SU-DHL-6 (cell line): ENCODE results near the gene PDLIM7.

ENCODE experiments used
- H2AFZ ChIP-seq: fragments of 200-600 bp; sonication (generic); 2 replicates; pipeline ENCODE4 v1.6.1; 2014; ENCODE audit warnings: low read depth, mild to moderate bottlenecking, moderate library complexity, mixed read lengths, antibody characterized with exemption, low read length; ENCODE audit not compliant: severe bottlenecking
- H3F3A ChIP-seq: fragments of 200-600 bp; shearing (Covaris generic); 2 replicates; pipeline ENCODE4 v1.6.0; 2016; ENCODE audit warnings: antibody characterized with exemption, mild to moderate bottlenecking; ENCODE audit not compliant: insufficient read depth
- H3K27ac ChIP-seq: fragments of 200-600 bp; sonication (generic); 2 replicates; pipeline ENCODE4 v1.5.1; 2016; ENCODE audit warnings: low read depth, mild to moderate bottlenecking, low read length, moderate library complexity, mixed read lengths
- H3K27me3 ChIP-seq: fragments of 200-600 bp; sonication (generic), shearing (Covaris generic); 2 replicates; pipeline ENCODE4 v1.6.0; 2014; ENCODE audit warnings: mild to moderate bottlenecking, low read length
- H3K36me3 ChIP-seq: fragments of 200-600 bp; sonication (generic); 2 replicates; pipeline ENCODE4 v1.6.1; 2014; ENCODE audit warnings: mild to moderate bottlenecking, low read length, mixed read lengths
- H3K4me2 ChIP-seq: fragments of 300-600, 200-600 bp; shearing (Covaris generic), sonication (generic); 2 replicates; pipeline ENCODE4 v1.6.0; 2014; ENCODE audit warnings: low read length, low read depth, mild to moderate bottlenecking; ENCODE audit not compliant: poor library complexity, severe bottlenecking
- H3K4me3 ChIP-seq: fragments of 200-600 bp; sonication (generic); 2 replicates; pipeline ENCODE4 v1.5.1; 2014; ENCODE audit warnings: antibody characterized with exemption, low read length, mild to moderate bottlenecking, mixed read lengths; ENCODE audit not compliant: insufficient read depth, poor library complexity, severe bottlenecking
- H3K79me2 ChIP-seq: fragments of 200-600 bp; sonication (generic); 2 replicates; pipeline ENCODE4 v1.6.1; 2014; ENCODE audit warnings: mild to moderate bottlenecking, low read length, moderate library complexity; ENCODE audit not compliant: insufficient read depth
- H3K9ac ChIP-seq: fragments of 200-600 bp; sonication (generic); 2 replicates; pipeline ENCODE4 v1.7.0; 2014; ENCODE audit warnings: mild to moderate bottlenecking, low read length
- H3K9me2 ChIP-seq: fragments of 200-600 bp; sonication (generic); replicated peaks from 2 replicates; pipeline ENCODE4 v1.6.1; 2014; ENCODE audit warnings: low read length; ENCODE audit not compliant: insufficient read depth
- H3K9me3 ChIP-seq: fragments of 200-600 bp; sonication (generic); 2 replicates; pipeline ENCODE4 v1.6.1; 2014; ENCODE audit warnings: low read length, mixed read lengths; ENCODE audit not compliant: insufficient read depth
- H4K20me1 ChIP-seq: fragments of 200-600 bp; sonication (generic); 2 replicates; pipeline ENCODE4 v1.6.1; 2014; ENCODE audit warnings: low read depth, mild to moderate bottlenecking, antibody characterized with exemption, low read length, moderate library complexity, mixed read lengths
- EZH2phosphoT487 ChIP-seq: fragments of 200-600 bp; sonication (generic), shearing (Covaris generic); conservative IDR thresholded peaks from 2 replicates; pipeline ENCODE4 v1.6.1; 2018; ENCODE audit warnings: mild to moderate bottlenecking, antibody characterized with exemption, low read length, moderate library complexity, mixed read lengths
- TF ChIP-seq, protein P1 (sequence below): fragments of 200-600 bp; sonication (generic); IDR thresholded peaks from one replicate; pipeline ENCODE4 v1.5.1; 2017; ENCODE audit warnings: antibody characterized with exemption, mild to moderate bottlenecking, low read length, moderate library complexity; ENCODE audit not compliant: insufficient read depth, poor library complexity, severe bottlenecking

Gene PDLIM7

GRCh38 chr5:177505075-177505474 is 7.7 kb upstream of the PDLIM7 start:
- H3K36me3 ChIP-seq, result peaks cover 5% of the 10 kb centered on the region
- peaks cover 34% of the 10 kb centered on the region for H3F3A ChIP-seq
- no peak overlapping the region for H3K9ac ChIP-seq
- no peaks in the 10 kb centered on the region for H3K9me3 ChIP-seq
- H3K27ac ChIP-seq, result peak overlapping the region; percentile 41
- no peaks in the 10 kb centered on the region for H4K20me1 ChIP-seq
- H3K27me3 ChIP-seq, result no peaks in the 10 kb centered on the region
- no peaks in the 10 kb centered on the region for H3K9me2 ChIP-seq
- H3K4me2 ChIP-seq, result no peak overlapping the region
- no peak overlapping the region for H3K4me3 ChIP-seq
- TF ChIP-seq, protein P1, sequence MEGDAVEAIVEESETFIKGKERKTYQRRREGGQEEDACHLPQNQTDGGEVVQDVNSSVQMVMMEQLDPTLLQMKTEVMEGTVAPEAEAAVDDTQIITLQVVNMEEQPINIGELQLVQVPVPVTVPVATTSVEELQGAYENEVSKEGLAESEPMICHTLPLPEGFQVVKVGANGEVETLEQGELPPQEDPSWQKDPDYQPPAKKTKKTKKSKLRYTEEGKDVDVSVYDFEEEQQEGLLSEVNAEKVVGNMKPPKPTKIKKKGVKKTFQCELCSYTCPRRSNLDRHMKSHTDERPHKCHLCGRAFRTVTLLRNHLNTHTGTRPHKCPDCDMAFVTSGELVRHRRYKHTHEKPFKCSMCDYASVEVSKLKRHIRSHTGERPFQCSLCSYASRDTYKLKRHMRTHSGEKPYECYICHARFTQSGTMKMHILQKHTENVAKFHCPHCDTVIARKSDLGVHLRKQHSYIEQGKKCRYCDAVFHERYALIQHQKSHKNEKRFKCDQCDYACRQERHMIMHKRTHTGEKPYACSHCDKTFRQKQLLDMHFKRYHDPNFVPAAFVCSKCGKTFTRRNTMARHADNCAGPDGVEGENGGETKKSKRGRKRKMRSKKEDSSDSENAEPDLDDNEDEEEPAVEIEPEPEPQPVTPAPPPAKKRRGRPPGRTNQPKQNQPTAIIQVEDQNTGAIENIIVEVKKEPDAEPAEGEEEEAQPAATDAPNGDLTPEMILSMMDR, result no peak
- TF ChIP-seq EZH2phosphoT487, result no peak
- H3K79me2 ChIP-seq, result peaks cover 20% of the 10 kb centered on the region; the same call in 1 of the 2 replicates
- no peak overlapping the region for H2AFZ ChIP-seq

DNA sequence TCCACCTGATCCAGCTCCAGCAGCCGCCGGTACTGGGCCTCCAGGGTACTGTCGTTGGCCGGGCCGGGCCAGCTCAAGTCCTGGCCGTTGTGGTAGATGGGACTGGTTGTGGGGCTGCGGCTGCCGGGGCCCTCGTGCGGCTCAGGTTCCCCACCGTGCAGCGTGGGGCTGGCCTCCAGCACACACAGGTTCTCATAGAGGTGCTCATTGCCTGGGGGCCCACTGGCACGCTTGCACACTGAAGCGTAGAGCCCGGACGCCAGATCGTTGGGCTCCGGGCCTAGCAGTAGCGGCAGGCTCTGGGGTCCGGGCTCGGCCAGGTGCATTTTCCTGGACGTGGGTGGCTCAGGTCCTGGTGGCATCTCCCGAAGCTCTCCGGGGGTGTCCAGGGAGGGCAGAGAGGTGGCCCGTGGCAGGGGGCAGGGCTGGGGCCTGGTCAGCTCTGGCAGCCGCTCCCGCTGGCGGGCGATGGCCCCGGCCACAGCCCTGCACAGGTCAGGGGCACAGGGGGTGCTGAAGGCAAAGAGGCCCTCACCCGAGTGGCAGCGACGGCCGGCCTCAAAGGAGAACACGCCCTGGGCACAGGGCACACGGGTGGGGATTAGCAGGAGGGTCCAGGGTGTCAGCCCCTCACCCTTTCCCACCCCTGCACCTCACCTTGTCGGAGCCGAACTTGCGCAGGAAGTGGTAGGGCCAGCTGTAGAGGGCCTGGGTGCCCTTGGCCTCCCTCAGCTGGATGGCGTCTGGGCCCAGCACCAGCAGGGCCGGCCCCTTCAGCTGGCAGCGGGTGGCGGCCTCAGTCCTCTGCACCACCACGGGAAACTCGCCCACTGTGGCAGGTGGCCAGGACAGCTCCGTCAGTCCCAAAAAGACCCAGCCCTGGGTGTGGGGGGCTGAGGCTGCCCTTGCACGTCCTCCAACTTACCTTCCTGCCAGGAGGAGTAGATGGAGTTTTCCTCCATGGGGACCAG is 7.0 kb upstream of the PDLIM7 start:
- no peak overlapping the region for H3K4me3 ChIP-seq
- H3K9ac ChIP-seq, result no peak overlapping the region
- no peaks in the 10 kb centered on the region for H3K9me3 ChIP-seq
- H3K79me2 ChIP-seq, result peaks cover 19% of the 10 kb centered on the region; the same call in 1 of the 2 replicates
- no peak overlapping the region for H3K4me2 ChIP-seq
- TF ChIP-seq, protein P1, result no peak
- no peak for TF ChIP-seq EZH2phosphoT487
- no peak overlapping the region for H2AFZ ChIP-seq
- no peaks in the 10 kb centered on the region for H4K20me1 ChIP-seq
- H3K27ac ChIP-seq, result no peak overlapping the region; the same call in 1 of the 2 replicates
- peaks cover 5% of the 10 kb centered on the region for H3K36me3 ChIP-seq
- no peaks in the 10 kb centered on the region for H3K27me3 ChIP-seq
- H3K9me2 ChIP-seq, result no peaks in the 10 kb centered on the region
- H3F3A ChIP-seq, result peaks cover 30% of the 10 kb centered on the region

DNA sequence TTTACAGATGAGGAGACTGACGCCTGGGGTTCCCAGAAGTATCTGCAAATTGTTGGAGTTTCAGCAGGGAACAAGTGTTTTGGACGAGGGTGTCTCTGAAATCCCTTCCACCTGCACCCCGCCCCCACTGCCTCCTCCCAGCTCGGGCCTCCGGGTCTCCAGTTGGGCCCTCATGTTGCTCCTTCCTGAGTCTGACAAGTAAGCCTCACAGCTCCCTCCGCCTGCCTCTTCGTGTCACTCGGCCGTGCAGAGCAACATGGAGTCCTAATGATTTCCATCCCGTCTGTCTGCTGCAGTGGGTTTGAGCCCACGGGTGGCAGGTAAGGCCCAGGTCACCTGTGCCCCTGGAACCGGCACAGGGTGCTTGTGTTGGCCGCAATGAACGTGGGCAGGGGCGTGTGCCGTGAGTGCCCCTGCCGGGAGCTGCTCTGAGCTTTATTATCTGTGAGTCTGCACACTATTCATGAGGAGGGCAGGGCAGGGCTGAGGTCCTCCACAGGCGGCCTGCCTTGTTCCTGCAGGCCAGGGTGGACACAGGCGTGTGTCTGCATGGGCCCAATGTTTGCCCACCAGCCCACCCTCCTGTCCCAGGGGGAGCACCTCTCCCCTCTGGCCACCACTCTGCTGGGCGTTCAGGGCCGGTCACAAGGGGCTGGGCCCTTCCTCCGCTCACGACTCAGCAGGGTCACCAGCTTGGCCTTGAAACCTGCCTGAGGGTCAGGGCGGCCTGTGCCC is 6.1 kb upstream of the PDLIM7 start:
- Histone ChIP-seq H3K9me3 (no peaks in the 10 kb centered on the region), H4K20me1 (no peaks in the 10 kb centered on the region), H3K36me3 (peaks cover 5% of the 10 kb centered on the region), H3K4me2 (no peak overlapping the region), H3F3A (peaks cover 25% of the 10 kb centered on the region), H3K4me3 (no peak overlapping the region), H3K27ac (no peak overlapping the region), H3K9ac (no peak overlapping the region), H2AFZ (no peak overlapping the region), H3K79me2 (peaks cover 13% of the 10 kb centered on the region; the same call in 1 of the 2 replicates), H3K27me3 (no peaks in the 10 kb centered on the region), H3K9me2 (no peaks in the 10 kb centered on the region)
- no peak for TF ChIP-seq EZH2phosphoT487
- TF ChIP-seq, protein P1, result no peak
